GM19324 (cell line): ENCODE results near the gene SLC15A4.
A peak's percentile ranks its signal among the peaks of the same experiment; 100 is the strongest.
"Not testable (repeated sequence)": the region's sequence is repeated elsewhere in the genome, so short reads cannot be mapped to it uniquely, and the experiment has no call there.

Experiments used
- ATAC-seq: cut with Tn5 transposase; IDR thresholded peaks from one replicate; pipeline ENCODE4 v1.9.1; 2021; ENCODE audit warnings: mild to moderate bottlenecking, moderate library complexity; ENCODE audit not compliant: unreplicated experiment, low FRiP score

SLC15A4 gene

GRCh38 chr12:128823916-128824839, at the start of gene SLC15A4:
TSS of gene SLC15A4 (minus strand) at chr12:128823958. CDS start at chr12:128823943, 15 bp downstream.
- ATAC-seq: peak; percentile 90

DNA sequence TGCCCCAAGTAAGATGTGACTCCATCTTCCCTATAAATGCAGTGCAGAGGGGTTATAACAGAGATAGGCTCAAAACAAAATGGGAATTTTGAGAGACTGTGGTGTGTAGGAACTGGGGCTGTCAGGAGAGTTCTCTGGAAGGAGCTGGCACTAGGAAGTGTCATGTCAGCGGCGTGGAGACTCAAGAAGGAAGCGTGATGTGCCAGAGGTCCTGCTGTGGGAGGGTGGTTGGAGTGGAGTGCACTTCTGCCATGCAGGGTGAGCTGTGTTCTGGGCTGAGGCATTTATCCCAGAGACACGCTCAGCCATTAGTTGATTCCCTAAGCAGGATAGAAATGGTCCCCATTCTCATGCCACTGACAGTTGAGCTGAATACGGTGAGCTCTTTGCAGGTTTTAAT, 48.5 kb upstream of the SLC15A4 start:
- ATAC-seq: no peak

GRCh38 chr12:128871516-128871892, 47.7 kb upstream of the SLC15A4 start:
- ATAC-seq: no peak

GRCh38 chr12:128867466-128867865, 43.7 kb upstream of the SLC15A4 start:
- no peak for ATAC-seq

GRCh38 chr12:128864516-128865186, 40.9 kb upstream of the SLC15A4 start:
- ATAC-seq: no peak

- no peak for ATAC-seq
Observed at GRCh38 chr12:128863957-128864356, 40.2 kb upstream of the SLC15A4 start.

GRCh38 chr12:128861226-128862016, 37.7 kb upstream of the SLC15A4 start:
- no peak for ATAC-seq

- ATAC-seq: no peak
Observed at GRCh38 chr12:128859311-128859710, 35.6 kb upstream of the SLC15A4 start.

DNA sequence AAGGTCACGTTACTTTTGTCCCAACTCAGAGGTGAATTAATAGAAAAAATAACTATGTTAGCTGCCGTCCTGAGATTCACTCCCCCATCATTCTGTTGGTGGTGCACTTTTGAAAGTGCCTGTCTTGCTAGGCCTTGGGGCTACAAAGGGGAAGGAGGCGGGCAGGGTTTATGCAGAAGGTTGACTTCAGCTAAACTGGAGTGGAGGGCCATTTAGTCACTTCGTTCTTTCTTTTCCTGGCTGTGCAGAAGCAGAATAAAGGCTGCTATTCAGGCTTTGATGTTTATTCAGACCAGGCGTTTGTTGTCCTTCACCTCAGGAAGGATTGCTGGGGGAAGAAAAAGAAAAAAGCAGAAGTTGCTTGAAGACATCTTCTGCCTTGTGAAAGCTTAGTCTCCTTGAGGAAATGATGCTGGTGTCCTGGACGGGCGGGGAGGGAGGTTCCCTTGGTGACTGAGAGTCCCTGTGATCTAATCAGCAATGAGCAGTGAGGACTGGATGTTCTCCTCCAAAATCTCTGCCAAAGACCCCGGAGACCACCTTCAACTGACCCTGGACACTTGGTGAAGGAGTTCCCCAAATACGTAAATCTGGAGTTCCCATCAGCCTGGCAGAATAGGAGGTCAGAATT, 33.5 kb upstream of the SLC15A4 start:
- no peak for ATAC-seq

- ATAC-seq: no peak
Observed at GRCh38 chr12:128856791-128857078, 33.0 kb upstream of the SLC15A4 start.

GRCh38 chr12:128856035-128856790, 32.5 kb upstream of the SLC15A4 start:
- no peak for ATAC-seq

GRCh38 chr12:128853600-128854197, 29.9 kb upstream of the SLC15A4 start:
- ATAC-seq: no peak

DNA sequence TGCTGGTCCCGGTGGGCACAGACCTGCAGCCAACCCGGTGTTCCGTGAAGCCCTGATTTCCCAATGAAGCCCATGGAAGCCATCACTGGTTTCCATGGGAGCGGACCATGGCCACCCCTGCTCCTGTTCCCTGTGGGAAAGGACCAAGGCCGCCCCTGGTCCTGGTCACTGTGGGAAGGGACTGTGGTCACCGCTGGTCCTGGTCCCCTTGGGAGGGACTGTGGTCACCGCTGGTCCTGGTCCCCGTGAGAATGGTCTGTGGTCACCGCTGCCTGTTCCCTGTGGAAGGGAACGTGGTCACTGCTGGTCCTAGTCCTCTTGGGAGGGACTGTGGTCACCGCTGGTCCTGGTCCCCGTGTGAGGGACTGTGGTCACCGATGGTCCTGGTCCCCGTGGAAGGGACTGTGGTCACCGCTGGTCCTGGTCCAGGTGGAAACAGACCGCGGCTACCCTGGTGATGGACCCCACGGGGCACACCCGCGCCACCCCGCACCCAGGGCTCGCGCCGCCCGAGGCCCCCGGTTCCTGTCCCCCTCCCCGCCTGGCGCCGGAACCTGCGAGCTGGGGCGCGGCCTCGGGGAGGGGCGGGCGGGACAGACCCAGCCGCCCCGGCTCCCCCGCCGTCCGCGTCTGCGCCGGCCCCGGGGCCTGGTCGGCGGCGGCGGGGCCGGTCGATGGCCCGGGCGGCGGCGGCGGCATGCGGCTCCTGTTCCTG, 29.3 kb upstream of the SLC15A4 start, which contains the start of gene GLT1D1:
GLT1D1 (plus strand) TSS at position 594 of the 715 bp plus-strand sequence; CDS start at position 698, 104 bp downstream.
- no peak for ATAC-seq

DNA sequence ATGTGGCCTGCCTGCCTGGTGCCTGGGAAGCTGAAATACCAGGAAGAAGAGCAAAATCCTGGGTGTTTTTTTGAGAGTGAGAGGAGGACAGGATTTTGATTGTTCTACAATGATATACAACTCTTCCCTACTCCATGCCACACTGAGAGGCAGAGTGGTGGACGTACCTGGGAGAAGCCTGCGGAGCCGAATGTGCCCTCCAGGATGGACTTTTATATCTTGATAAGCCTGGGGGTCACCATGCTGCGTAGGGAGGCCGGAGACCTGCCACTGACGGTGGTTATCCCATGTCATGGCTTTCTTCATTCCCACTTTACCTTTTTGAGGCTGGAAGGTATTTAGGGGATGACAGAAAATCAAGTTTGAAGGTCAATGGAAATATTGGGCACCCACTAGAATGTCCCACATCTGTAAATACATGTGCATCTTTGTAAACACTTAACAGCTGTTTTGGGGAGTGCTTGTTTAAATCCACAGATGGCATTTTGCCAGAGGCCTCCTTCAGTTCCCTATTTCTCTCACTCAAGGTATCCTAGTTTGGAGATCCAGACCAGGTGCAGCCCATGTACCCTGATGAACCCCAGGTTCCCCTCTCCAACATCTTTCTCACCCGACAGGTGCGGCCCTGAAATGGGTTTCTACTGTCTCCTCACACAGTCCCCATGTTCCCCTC, 28.4 kb upstream of the SLC15A4 start:
- ATAC-seq: no peak

GRCh38 chr12:128851429-128851828, 27.7 kb upstream of the SLC15A4 start:
- not testable (repeated sequence) for ATAC-seq

GRCh38 chr12:128850400-128850799, 26.6 kb upstream of the SLC15A4 start:
- no peak for ATAC-seq

GRCh38 chr12:128849806-128850205, 26.0 kb upstream of the SLC15A4 start:
- ATAC-seq: not testable (repeated sequence)

- no peak for ATAC-seq
Observed at GRCh38 chr12:128848371-128848770, 24.6 kb upstream of the SLC15A4 start.
